Tibial nerve (tissue), 4 donors: Measurements from ENCODE around the gene ZFY. TPM values are rescaled to one million over a fixed set of nuclear protein-coding genes. Genes with fewer than 3 reads are reported as not detected.
A peak's percentile ranks its signal among the peaks of the same experiment; 100 is the strongest.

Experiments used
- DNase-seq, 2 donors: peaks; one replicate each; pipeline ENCODE4 v3.0.0-alpha.2; 2019; ENCODE audit warnings: low spot score in 2 of 2
- H3K27ac ChIP-seq, 4 donors: fragments of 200-600 bp; sonication (generic) in 3 of 4; one replicate each; pipeline ENCODE4 v1.5.1; 2017 to 2019; ENCODE audit warnings: mild to moderate bottlenecking in 1 of 4
- H3K27me3 ChIP-seq, 2 donors: fragments of 200-600 bp; sonication (generic) in 1 of 2; one replicate each; pipeline versions ENCODE4 v1.5.1 to v1.6.0; 2017 to 2019
- H3K36me3 ChIP-seq, 3 donors: fragments of 200-600 bp; sonication (generic); one replicate each; pipeline ENCODE4 v1.5.1; 2018 to 2019
- H3K4me1 ChIP-seq, 4 donors: fragments of 200-600 bp; sonication (generic) in 3 of 4; one replicate each; pipeline ENCODE4 v1.5.1; 2017 to 2019
- H3K4me3 ChIP-seq, 4 donors: fragments of 200-600 bp; sonication (generic) in 3 of 4; one replicate each; pipeline ENCODE4 v1.5.1; 2017 to 2019; ENCODE audit warnings: mild to moderate bottlenecking in 1 of 4, moderate library complexity in 1 of 4
- H3K9me3 ChIP-seq, 4 donors: fragments of 200-600 bp; sonication (generic) in 3 of 4; one replicate each; pipeline ENCODE4 v1.5.1; 2017 to 2019
- CTCF ChIP-seq, 5 experiments: fragments of 200-600 bp in 3 of 5; fragments of 450-650 bp in 2 of 5; sonication (generic) in 3 of 5; IDR thresholded peaks; one replicate each; pipeline ENCODE4 v1.5.1; 2016 to 2019; ENCODE audit warnings: antibody characterized with exemption in 5 of 5, mild to moderate bottlenecking in 3 of 5, moderate library complexity in 2 of 5
- EP300 ChIP-seq, 2 donors: sonication (generic); formaldehyde crosslinking; IDR thresholded peaks; one replicate each; pipeline ENCODE4 v1.6.1; 2017; ENCODE audit warnings: antibody characterized with exemption in 2 of 2, mild to moderate bottlenecking in 1 of 2
- POLR2A ChIP-seq, 2 donors: fragments of 450-650 bp; IDR thresholded peaks; one replicate each; pipeline ENCODE4 v1.6.1; 2017; ENCODE audit warnings: antibody characterized with exemption in 2 of 2, mild to moderate bottlenecking in 2 of 2, moderate library complexity in 2 of 2
- WGBS, 2 donors: methylation state at CpG; one replicate each; pipeline ENCODE4 v1.1.5; 2018; 5-methylcytosine and 5-hydroxymethylcytosine counted together
- total RNA-seq, 4 donors: library from RNA; depleted of rRNA; stranded (reverse); fragments of >200 nt; gene quantifications; one replicate each; pipeline ENCODE4 v1.1.0, GENCODE V29; 2016

ZFY gene
- total RNA-seq, 4 donors from 2014 or later, result 0.30 to 19.2 (median 18.0) TPM; not detected in 1

- H3K36me3 ChIP-seq, result no peaks in the 10 kb centered on the region
- no peaks in the 10 kb centered on the region for H3K9me3 ChIP-seq
- TF ChIP-seq CTCF (IDR thresholded peaks at IDR 0.05), result no peak
- H3K4me1 ChIP-seq, result peaks cover 0 to 22% (median 0%) of the 10 kb centered on the region in 4 donors
- WGBS, 2 donors, result 0% methylated on average over 6 of the region's 6 CpGs; no CpG with 5 or more reads in 1 of the 2 donors
- no peaks in the 10 kb centered on the region for H3K27me3 ChIP-seq
- peak overlapping the region in 2 of 4 donors; percentile 64 to 66 for H3K4me3 ChIP-seq
- no peak for DNase-seq
- H3K27ac ChIP-seq, result peak overlapping the region in 2 of 4 donors; percentile 98
These were observed 1.2 kb downstream of the ZFY start for GRCh38 chrY:2936436-2936750.

GRCh38 chrY:2937149-2937548 lies 2.0 kb downstream of the ZFY start:
- peaks cover 0 to 22% (median 0%) of the 10 kb centered on the region in 4 donors for H3K4me1 ChIP-seq
- peak overlapping the region in 1 of 4 donors; percentile 98 for H3K27ac ChIP-seq
- 91% methylated on average over 19 of the region's 19 CpGs; no CpG with 5 or more reads in 1 of the 2 donors for WGBS, 2 donors

GRCh38 chrY:2949590-2950252 lies 14.5 kb downstream of the ZFY start:
- Histone ChIP-seq H3K36me3 (no peaks in the 10 kb centered on the region), H3K9me3 (no peaks in the 10 kb centered on the region), H3K4me1 (no peaks in the 10 kb centered on the region), H3K27me3 (no peaks in the 10 kb centered on the region), H3K4me3 (no peak overlapping the region), H3K27ac (no peak overlapping the region)
- TF ChIP-seq CTCF (IDR thresholded peaks at IDR 0.05) (no peak), POLR2A (IDR thresholded peaks at IDR 0.05) (no peak), EP300 (IDR thresholded peaks at IDR 0.05) (no peak)
- WGBS, 2 donors, result 97% methylated on average over 7 of the region's 7 CpGs; no CpG with 5 or more reads in 1 of the 2 donors
- DNase-seq, result no peak

More at GRCh38 chrY:2937149-2937548, 2.0 kb downstream of the ZFY start:
- Histone ChIP-seq H3K9me3 (no peaks in the 10 kb centered on the region), H3K4me3 (peak overlapping the region in 2 of 4 donors; percentile 64 to 66), H3K36me3 (no peaks in the 10 kb centered on the region), H3K27me3 (no peaks in the 10 kb centered on the region)
- TF ChIP-seq CTCF (IDR thresholded peaks at IDR 0.05), result no peak
- TF ChIP-seq POLR2A (IDR thresholded peaks at IDR 0.05), result no peak
- TF ChIP-seq EP300 (IDR thresholded peaks at IDR 0.05), result no peak
- no peak for DNase-seq

- no peaks in the 10 kb centered on the region for H3K27me3 ChIP-seq
- no peaks in the 10 kb centered on the region for H3K9me3 ChIP-seq
- no peaks in the 10 kb centered on the region for H3K4me1 ChIP-seq
- 83% methylated on average over 2 of the region's 2 CpGs; no CpG with 5 or more reads in 1 of the 2 donors for WGBS, 2 donors
- no peak for DNase-seq
- H3K27ac ChIP-seq, result no peak overlapping the region
- TF ChIP-seq POLR2A (IDR thresholded peaks at IDR 0.05) (no peak), CTCF (IDR thresholded peaks at IDR 0.05) (no peak), EP300 (IDR thresholded peaks at IDR 0.05) (no peak)
- H3K4me3 ChIP-seq, result no peak overlapping the region
- no peaks in the 10 kb centered on the region for H3K36me3 ChIP-seq
These were observed 15.5 kb downstream of the ZFY start for GRCh38 chrY:2950655-2951054.

GRCh38 chrY:2952912-2953311 lies 17.7 kb downstream of the ZFY start:
- no peak for DNase-seq
- H3K4me3 ChIP-seq, result no peak overlapping the region

More at GRCh38 chrY:2952912-2953311, 17.7 kb downstream of the ZFY start:
- H3K27ac ChIP-seq, result no peak overlapping the region
- H3K27me3 ChIP-seq, result no peaks in the 10 kb centered on the region
- TF ChIP-seq CTCF (IDR thresholded peaks at IDR 0.05), result no peak
- TF ChIP-seq EP300 (IDR thresholded peaks at IDR 0.05), result no peak
- no peak for TF ChIP-seq POLR2A (IDR thresholded peaks at IDR 0.05)
- no peaks in the 10 kb centered on the region for H3K36me3 ChIP-seq
- H3K4me1 ChIP-seq, result no peaks in the 10 kb centered on the region
- no peaks in the 10 kb centered on the region for H3K9me3 ChIP-seq
